ENCODE measurements around the gene CHSY1. TPM values are rescaled to one million over a fixed set of nuclear protein-coding genes. Genes with fewer than 3 reads are reported as not detected.

Gene CHSY1
- total RNA-seq, 1 experiment from 2014 or later: 11.4 TPM

DNA sequence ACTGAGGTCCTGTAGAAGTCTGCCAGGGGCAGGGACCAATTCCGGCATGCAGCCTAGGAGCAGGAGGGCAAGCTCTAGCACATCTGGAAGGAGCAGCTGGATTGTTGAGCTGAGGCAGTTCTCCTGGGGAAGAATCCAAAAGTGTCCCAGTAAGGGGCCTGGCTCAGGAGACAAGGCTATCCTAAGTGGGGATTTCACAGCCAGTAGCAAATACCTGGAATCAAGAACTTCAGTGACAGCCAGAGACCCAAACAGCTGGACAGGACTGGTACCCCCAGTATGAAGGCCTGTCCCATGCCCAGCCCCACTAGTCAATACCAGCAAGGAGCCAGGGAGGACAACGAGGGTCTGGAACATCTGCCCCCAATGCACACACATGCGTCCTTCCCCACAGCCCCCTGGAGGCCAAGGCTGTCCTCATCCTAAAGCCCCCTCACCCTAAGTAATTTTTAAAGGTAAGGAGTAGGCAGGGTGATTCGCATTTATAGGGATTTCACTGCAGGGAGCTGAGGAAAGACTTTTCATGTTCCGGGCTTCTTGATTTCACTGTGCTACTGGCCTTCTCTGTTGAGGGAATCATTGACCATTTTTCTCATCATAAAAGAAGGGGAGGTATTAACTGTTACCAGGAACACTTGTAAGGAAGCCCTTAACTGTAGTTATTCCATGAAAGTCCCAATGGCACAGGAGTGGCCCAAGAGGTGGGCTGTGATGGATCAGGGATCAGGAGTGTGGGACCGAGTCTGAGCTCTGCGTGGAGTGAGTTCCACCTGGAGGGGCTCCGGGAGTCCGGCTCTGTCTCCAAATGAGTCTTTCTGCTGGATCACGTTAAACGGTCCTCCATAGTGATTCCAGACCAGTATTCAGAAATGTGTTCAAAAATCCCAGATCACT is 2.6 kb upstream of the CHSY1 start:
- no peaks in the 10 kb centered on the region for H3K36me3 ChIP-seq (ENCODE audit: insufficient read depth, low read length)
- DNase-seq: no peak
- no peaks in the 10 kb centered on the region; the same call in 1 of the 2 replicates for H3K27me3 ChIP-seq (ENCODE audit: low read length)
- no peaks in the 10 kb centered on the region for H3K9me3 ChIP-seq (ENCODE audit: low read length)
- no peaks in the 10 kb centered on the region for H3K9me2 ChIP-seq (replicated peaks; ENCODE audit: insufficient read depth, low read length)
- peaks cover 14% of the 10 kb centered on the region for H4K20me1 ChIP-seq (ENCODE audit: insufficient read depth, low read depth, low read length)
- no peak overlapping the region for H3K27ac ChIP-seq (ENCODE audit: low read length)
- H3K4me3 ChIP-seq (ENCODE audit: low read length): no peak overlapping the region
- H3K79me2 ChIP-seq (ENCODE audit: low read length): peaks cover 8% of the 10 kb centered on the region; the same call in 1 of the 2 replicates
- peaks cover 19% of the 10 kb centered on the region for H3K4me1 ChIP-seq (ENCODE audit: low read length)
- H3K9ac ChIP-seq (ENCODE audit: low read length): no peak overlapping the region
- no peak overlapping the region for H2AFZ ChIP-seq (ENCODE audit: low read length)
- no peak overlapping the region for H3K4me2 ChIP-seq (ENCODE audit: low read depth, low read length, poor library complexity, severe bottlenecking)

DNA sequence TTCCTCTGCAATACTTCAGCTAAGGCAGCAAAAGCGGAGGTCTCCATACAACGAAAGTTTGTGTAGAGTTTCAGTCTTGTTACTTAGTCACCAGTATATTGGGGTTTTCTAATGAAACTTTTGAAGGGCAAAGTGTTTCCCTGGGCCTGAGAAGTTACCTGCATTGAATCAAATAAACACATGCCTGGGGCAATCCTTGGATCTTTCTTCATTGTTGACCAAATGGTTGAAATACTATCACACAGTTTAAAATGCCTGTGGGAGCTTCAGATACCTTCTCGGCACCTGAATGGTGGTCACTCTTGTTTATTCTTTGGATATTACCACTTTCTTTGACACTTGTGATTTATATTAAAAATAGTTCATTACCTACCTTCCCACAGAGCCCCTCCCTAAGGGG is 988 bp upstream of the CHSY1 start:
- peaks cover 24% of the 10 kb centered on the region for H3K4me1 ChIP-seq (ENCODE audit: low read length)
- peak overlapping the region; percentile 80; the same call in 1 of the 2 replicates for H2AFZ ChIP-seq (ENCODE audit: low read length)
- no peak for DNase-seq
- H3K4me2 ChIP-seq (ENCODE audit: low read depth, low read length, poor library complexity, severe bottlenecking): peak overlapping the region; percentile 97
- H3K4me3 ChIP-seq (ENCODE audit: low read length): peak overlapping the region; percentile 86
- no peaks in the 10 kb centered on the region for H3K9me3 ChIP-seq (ENCODE audit: low read length)
- no peaks in the 10 kb centered on the region; the same call in 1 of the 2 replicates for H3K27me3 ChIP-seq (ENCODE audit: low read length)
- peaks cover 11% of the 10 kb centered on the region for H3K79me2 ChIP-seq (ENCODE audit: low read length)
- H3K9me2 ChIP-seq (replicated peaks; ENCODE audit: insufficient read depth, low read length): no peaks in the 10 kb centered on the region
- H3K9ac ChIP-seq (ENCODE audit: low read length): peak overlapping the region; percentile 77
- H4K20me1 ChIP-seq (ENCODE audit: insufficient read depth, low read depth, low read length): peaks cover 20% of the 10 kb centered on the region
- no peak overlapping the region for H3K27ac ChIP-seq (ENCODE audit: low read length)
- no peaks in the 10 kb centered on the region; the same call in 1 of the 2 replicates for H3K36me3 ChIP-seq (ENCODE audit: insufficient read depth, low read length)

GRCh38 chr15:101250873-101251829 is 697 bp downstream of the CHSY1 start:
- H3K4me3 ChIP-seq (ENCODE audit: low read length): peak overlapping the region; percentile 86
- H3K4me1 ChIP-seq (ENCODE audit: low read length): peaks cover 40% of the 10 kb centered on the region
- H3K9ac ChIP-seq (ENCODE audit: low read length): peak overlapping the region; percentile 80
- peaks cover 11% of the 10 kb centered on the region for H3K79me2 ChIP-seq (ENCODE audit: low read length)
- H3K4me2 ChIP-seq (ENCODE audit: low read depth, low read length, poor library complexity, severe bottlenecking): peak overlapping the region; percentile 97
- H3K27me3 ChIP-seq (ENCODE audit: low read length): no peaks in the 10 kb centered on the region; the same call in 1 of the 2 replicates
- H4K20me1 ChIP-seq (ENCODE audit: insufficient read depth, low read depth, low read length): peaks cover 37% of the 10 kb centered on the region
- no peaks in the 10 kb centered on the region; the same call in 1 of the 2 replicates for H3K36me3 ChIP-seq (ENCODE audit: insufficient read depth, low read length)
- no peaks in the 10 kb centered on the region for H3K9me3 ChIP-seq (ENCODE audit: low read length)
- DNase-seq: no peak
- H3K27ac ChIP-seq (ENCODE audit: low read length): no peak overlapping the region
- H3K9me2 ChIP-seq (replicated peaks; ENCODE audit: insufficient read depth, low read length): no peaks in the 10 kb centered on the region
- peak overlapping the region; percentile 62 for H2AFZ ChIP-seq (ENCODE audit: low read length)

DNA sequence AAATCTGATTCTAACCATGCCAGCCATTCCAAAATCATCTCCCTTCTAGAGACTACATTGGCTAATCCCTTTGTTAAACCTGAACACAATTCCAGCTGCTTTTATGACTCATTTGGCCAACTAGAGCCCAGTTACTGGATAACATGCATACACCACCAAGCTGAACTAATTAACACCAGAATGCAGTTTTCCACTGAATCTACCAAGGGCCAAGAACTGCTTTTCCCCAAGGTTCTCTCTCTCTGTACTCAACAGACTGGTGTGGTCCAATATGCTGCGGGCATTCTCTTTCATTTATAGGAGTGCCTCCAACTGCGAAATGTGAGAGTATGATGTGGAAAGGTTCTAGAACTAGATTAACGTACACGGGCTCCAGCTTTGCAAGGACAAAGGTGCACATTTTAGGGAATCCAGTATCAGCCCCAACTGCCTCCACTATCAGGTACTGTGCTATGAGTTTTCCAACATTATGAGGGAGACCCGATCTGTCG is 1.5 kb downstream of the CHSY1 start:
- Histone ChIP-seq H3K4me1 (ENCODE audit: low read length) (peaks cover 42% of the 10 kb centered on the region), H4K20me1 (ENCODE audit: insufficient read depth, low read depth, low read length) (peaks cover 45% of the 10 kb centered on the region), H3K27me3 (ENCODE audit: low read length) (no peaks in the 10 kb centered on the region; the same call in 1 of the 2 replicates), H3K4me2 (ENCODE audit: low read depth, low read length, poor library complexity, severe bottlenecking) (peak overlapping the region; percentile 94), H2AFZ (ENCODE audit: low read length) (no peak overlapping the region), H3K9ac (ENCODE audit: low read length) (peak overlapping the region; percentile 80), H3K79me2 (ENCODE audit: low read length) (peaks cover 12% of the 10 kb centered on the region), H3K27ac (ENCODE audit: low read length) (no peak overlapping the region), H3K4me3 (ENCODE audit: low read length) (peak overlapping the region; percentile 84), H3K36me3 (ENCODE audit: insufficient read depth, low read length) (no peaks in the 10 kb centered on the region; the same call in 1 of the 2 replicates), H3K9me3 (ENCODE audit: low read length) (no peaks in the 10 kb centered on the region), H3K9me2 (replicated peaks; ENCODE audit: insufficient read depth, low read length) (no peaks in the 10 kb centered on the region)
- DNase-seq: no peak

DNA sequence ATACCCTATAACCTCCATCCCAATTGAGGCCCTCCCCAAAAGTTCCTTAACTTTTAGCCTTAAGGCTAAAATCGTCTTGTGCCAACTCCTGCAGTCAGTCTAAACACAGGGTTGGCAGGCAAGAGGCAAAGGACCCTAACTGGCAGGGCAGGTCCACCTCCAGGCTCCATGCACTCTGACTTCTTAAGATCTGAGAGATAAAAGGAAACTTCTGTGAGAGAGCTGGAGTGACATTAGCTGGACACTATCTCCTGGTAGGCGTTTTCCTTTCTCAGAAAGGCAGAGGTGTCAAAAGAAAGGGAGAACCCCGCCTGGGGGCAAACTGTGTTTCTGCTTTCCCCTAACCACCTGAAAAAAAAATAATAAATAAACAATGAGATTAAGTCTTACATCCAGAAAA is 3.6 kb downstream of the CHSY1 start:
- H3K9ac ChIP-seq (ENCODE audit: low read length): no peak overlapping the region
- peaks cover 46% of the 10 kb centered on the region for H3K4me1 ChIP-seq (ENCODE audit: low read length)
- H3K4me2 ChIP-seq (ENCODE audit: low read depth, low read length, poor library complexity, severe bottlenecking): no peak overlapping the region
- H3K9me2 ChIP-seq (replicated peaks; ENCODE audit: insufficient read depth, low read length): no peaks in the 10 kb centered on the region
- H3K27ac ChIP-seq (ENCODE audit: low read length): no peak overlapping the region
- no peak for DNase-seq
- no peak overlapping the region for H3K4me3 ChIP-seq (ENCODE audit: low read length)
- peaks cover 26% of the 10 kb centered on the region for H3K79me2 ChIP-seq (ENCODE audit: low read length)
- H3K36me3 ChIP-seq (ENCODE audit: insufficient read depth, low read length): no peaks in the 10 kb centered on the region; the same call in 1 of the 2 replicates
- peaks cover 55% of the 10 kb centered on the region for H4K20me1 ChIP-seq (ENCODE audit: insufficient read depth, low read depth, low read length)
- no peak overlapping the region for H2AFZ ChIP-seq (ENCODE audit: low read length)
- H3K9me3 ChIP-seq (ENCODE audit: low read length): no peaks in the 10 kb centered on the region
- H3K27me3 ChIP-seq (ENCODE audit: low read length): no peaks in the 10 kb centered on the region; the same call in 1 of the 2 replicates

DNA sequence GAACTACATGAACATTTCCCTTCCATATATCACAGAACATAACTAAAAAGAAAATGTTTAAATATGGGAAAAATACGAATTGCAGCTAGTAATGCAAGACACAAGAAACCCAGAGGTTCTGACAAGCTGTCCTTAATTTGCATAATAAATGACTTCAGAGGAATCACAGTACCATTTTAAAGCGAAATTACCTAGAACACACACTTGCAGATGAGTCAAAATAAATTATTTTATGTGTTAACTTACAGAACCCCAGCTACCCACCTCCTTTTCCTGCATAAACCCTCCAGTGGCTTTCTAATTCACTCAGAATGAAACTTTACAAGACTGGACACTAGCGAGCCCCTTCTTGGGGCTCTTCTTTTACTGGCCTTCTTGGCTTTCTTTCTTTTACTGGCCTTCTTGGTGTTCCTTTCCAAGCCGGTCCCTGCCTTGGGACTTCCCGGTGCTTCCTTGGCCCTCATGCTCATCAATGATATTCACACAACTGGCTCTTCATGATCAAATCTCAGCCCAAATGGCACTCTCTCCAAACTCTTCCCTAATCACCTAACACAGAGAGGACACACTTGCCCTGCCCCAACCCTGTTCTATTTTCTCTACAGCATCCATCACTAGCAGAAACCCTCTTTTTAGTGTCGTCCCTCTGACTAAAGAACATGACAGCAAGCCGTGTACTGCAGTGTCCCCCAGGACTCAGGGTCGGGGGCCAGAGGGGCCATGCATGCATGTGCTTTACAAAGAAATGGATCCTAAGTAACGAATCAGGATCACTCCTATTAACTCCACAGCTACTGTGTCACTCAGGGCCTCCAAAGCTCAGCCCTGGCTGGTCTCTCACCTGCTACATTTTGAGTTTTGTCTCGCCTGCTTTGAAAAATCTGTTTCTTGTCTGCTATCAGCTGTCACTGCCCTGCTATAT is 4.8 kb downstream of the CHSY1 start:
- peaks cover 36% of the 10 kb centered on the region for H3K79me2 ChIP-seq (ENCODE audit: low read length)

GRCh38 chr15:101246391-101246790 is 5.5 kb downstream of the CHSY1 start:
- Histone ChIP-seq H3K9me3 (ENCODE audit: low read length) (no peaks in the 10 kb centered on the region), H4K20me1 (ENCODE audit: insufficient read depth, low read depth, low read length) (peaks cover 58% of the 10 kb centered on the region), H3K4me2 (ENCODE audit: low read depth, low read length, poor library complexity, severe bottlenecking) (peak overlapping the region; percentile 33), H3K36me3 (ENCODE audit: insufficient read depth, low read length) (no peaks in the 10 kb centered on the region; the same call in 1 of the 2 replicates), H3K4me3 (ENCODE audit: low read length) (no peak overlapping the region), H3K27me3 (ENCODE audit: low read length) (no peaks in the 10 kb centered on the region; the same call in 1 of the 2 replicates), H3K79me2 (ENCODE audit: low read length) (peaks cover 41% of the 10 kb centered on the region), H3K4me1 (ENCODE audit: low read length) (peaks cover 51% of the 10 kb centered on the region), H3K9ac (ENCODE audit: low read length) (no peak overlapping the region), H3K9me2 (replicated peaks; ENCODE audit: insufficient read depth, low read length) (no peaks in the 10 kb centered on the region), H2AFZ (ENCODE audit: low read length) (no peak overlapping the region), H3K27ac (ENCODE audit: low read length) (no peak overlapping the region)
- DNase-seq: no peak

More for the DNA sequence above, 4.8 kb downstream of the CHSY1 start:
- peaks cover 57% of the 10 kb centered on the region for H4K20me1 ChIP-seq (ENCODE audit: insufficient read depth, low read depth, low read length)
- H3K36me3 ChIP-seq (ENCODE audit: insufficient read depth, low read length): no peaks in the 10 kb centered on the region; the same call in 1 of the 2 replicates
- H3K9me2 ChIP-seq (replicated peaks; ENCODE audit: insufficient read depth, low read length): no peaks in the 10 kb centered on the region
- H3K4me2 ChIP-seq (ENCODE audit: low read depth, low read length, poor library complexity, severe bottlenecking): peak overlapping the region; percentile 33
- no peak overlapping the region; the same call in 1 of the 2 replicates for H3K4me3 ChIP-seq (ENCODE audit: low read length)
- H3K27me3 ChIP-seq (ENCODE audit: low read length): no peaks in the 10 kb centered on the region; the same call in 1 of the 2 replicates
- H2AFZ ChIP-seq (ENCODE audit: low read length): no peak overlapping the region
- H3K9me3 ChIP-seq (ENCODE audit: low read length): no peaks in the 10 kb centered on the region
- H3K9ac ChIP-seq (ENCODE audit: low read length): no peak overlapping the region
- peaks cover 50% of the 10 kb centered on the region for H3K4me1 ChIP-seq (ENCODE audit: low read length)
- no peak overlapping the region for H3K27ac ChIP-seq (ENCODE audit: low read length)
- DNase-seq: no peak

All from Karpas-422 (cell line).